H1 (cell line): ENCODE measurements around the gene PFDN6. TPM values are rescaled to one million over a fixed set of nuclear protein-coding genes. Genes with fewer than 3 reads are reported as not detected.

Experiments used
- CTCF ChIA-PET: fragments of 300-600 bp; sonication (Branson Sonifier 250); formaldehyde crosslinking; loops from one replicate; lab custom pipeline; 2021; ENCODE audit not compliant: partially characterized antibody; lab: Charles Lee
- POLR2A ChIA-PET: fragments of 300-600 bp; sonication (Branson Sonifier 250); formaldehyde crosslinking; loops from one replicate; lab custom pipeline; 2021; ENCODE audit warnings: inconsistent platforms; ENCODE audit not compliant: partially characterized antibody; lab: Charles Lee
- DNase-seq, 2 experiments: peaks; one replicate each; pipeline versions ENCODE4 v3.0.0 to v3.0.0-alpha.2; 2010 to 2022; ENCODE audit warnings: low spot score in 2 of 2, low read depth in 1 of 2, mixed read lengths in 1 of 2
- FAIRE-seq: peaks from 2 replicates; lab custom pipeline; 2011; peaks lifted over from hg19 to GRCh38; lab: Jason Lieb, UNC
- H2AFZ ChIP-seq: 2 replicates; pipeline ENCODE4 v1.8.1; 2012; ENCODE audit warnings: low read length, inconsistent platforms
- H2AK5ac ChIP-seq: 2 replicates; pipeline ENCODE4 v1.6.1; 2013; ENCODE audit warnings: low read depth, low read length
- H2BK120ac ChIP-seq: replicated peaks from 2 replicates; pipeline ENCODE3; 2013; ENCODE audit warnings: low read depth, low read length, inconsistent platforms
- H2BK12ac ChIP-seq: 2 replicates; pipeline ENCODE4 v1.6.1; 2013; ENCODE audit warnings: low read depth, low read length
- H2BK15ac ChIP-seq: 2 replicates; pipeline ENCODE4 v1.6.1; 2013; ENCODE audit warnings: low read length
- H2BK20ac ChIP-seq: 2 replicates; pipeline ENCODE4 v1.6.1; 2013; ENCODE audit warnings: low read length
- H2BK5ac ChIP-seq: 2 replicates; pipeline ENCODE4 v1.6.1; 2013; ENCODE audit warnings: low read depth, low read length
- H3K14ac ChIP-seq: 2 replicates; pipeline ENCODE4 v1.6.1; 2013; ENCODE audit warnings: inconsistent platforms; ENCODE audit not compliant: insufficient read length
- H3K18ac ChIP-seq: 2 replicates; pipeline ENCODE4 v1.6.1; 2013; ENCODE audit warnings: low read length; ENCODE audit errors: extremely low read depth
- H3K23ac ChIP-seq: 2 replicates; pipeline ENCODE4 v1.6.1; 2013; ENCODE audit warnings: inconsistent platforms; ENCODE audit not compliant: insufficient read length
- H3K23me2 ChIP-seq: 2 replicates; pipeline ENCODE4 v1.6.1; 2013; ENCODE audit warnings: low read depth, low read length
- H3K27ac ChIP-seq: 2 replicates; pipeline ENCODE4 v1.6.1; 2011; ENCODE audit warnings: low read depth, low read length, inconsistent platforms
- H3K27me3 ChIP-seq, 4 experiments: replicated peaks in 1 of 4; 1 replicate in 1 of 4; 2 replicates in 3 of 4; pipeline versions ENCODE4 v1.6.1 to v1.8.1; 2011 to 2013; ENCODE audit warnings: low read length in 3 of 4, mild to moderate bottlenecking in 3 of 4, inconsistent platforms in 2 of 4, mixed read lengths in 2 of 4, moderate library complexity in 1 of 4; ENCODE audit not compliant: control insufficient read depth in 3 of 4, insufficient read depth in 3 of 4; ENCODE audit errors: extremely low read depth in 1 of 4
- H3K36me3 ChIP-seq, 4 experiments: 2 replicates each; pipeline versions ENCODE4 v1.6.1 to v1.8.1; 2011 to 2013; ENCODE audit warnings: mild to moderate bottlenecking in 4 of 4, low read length in 3 of 4, moderate library complexity in 2 of 4, control low read depth in 1 of 4, inconsistent platforms in 1 of 4; ENCODE audit not compliant: insufficient read depth in 4 of 4, control insufficient read depth in 2 of 4
- H3K4ac ChIP-seq: replicated peaks from 2 replicates; pipeline ENCODE3; 2013; ENCODE audit warnings: low read length, low read depth, mixed read lengths, inconsistent platforms; ENCODE audit not compliant: insufficient read length
- H3K4me1 ChIP-seq, 4 experiments: replicated peaks in 1 of 4; 1 replicate in 1 of 4; 2 replicates in 3 of 4; pipeline versions ENCODE4 v1.6.1 to v1.8.1; 2011 to 2013; ENCODE audit warnings: low read length in 3 of 4, inconsistent platforms in 2 of 4, mixed read lengths in 1 of 4; ENCODE audit not compliant: insufficient read depth in 4 of 4, control insufficient read depth in 3 of 4
- H3K4me2 ChIP-seq, 2 experiments: 2 replicates each; pipeline versions ENCODE4 v1.6.1 to v1.8.1; 2011 to 2013; ENCODE audit warnings: low read depth in 2 of 2, low read length in 2 of 2, control low read depth in 1 of 2, inconsistent platforms in 1 of 2, mild to moderate bottlenecking in 1 of 2; ENCODE audit not compliant: insufficient read depth in 1 of 2
- H3K4me3 ChIP-seq, 4 experiments: fragments of 200-600, 300-600 bp in 1 of 4; sonication (generic), shearing (Covaris generic), sonication (Bioruptor Twin) in 1 of 4; 2 replicates each; pipeline versions ENCODE4 v1.5.1 to v1.8.1; 2011 to 2016; ENCODE audit warnings: low read length in 4 of 4, low read depth in 3 of 4, control low read depth in 2 of 4, inconsistent platforms in 2 of 4, mild to moderate bottlenecking in 2 of 4, mixed read lengths in 1 of 4, moderate library complexity in 1 of 4; ENCODE audit not compliant: insufficient read depth in 2 of 4; ENCODE audit errors: extremely low read depth in 1 of 4
- H3K56ac ChIP-seq: replicated peaks from 2 replicates; pipeline ENCODE3; 2013; ENCODE audit warnings: low read depth, mild to moderate bottlenecking, mixed read lengths, low read length, inconsistent platforms; ENCODE audit not compliant: insufficient read length
- H3K79me1 ChIP-seq: 2 replicates; pipeline ENCODE4 v1.6.1; 2013; ENCODE audit warnings: low read depth, low read length, control low read depth
- H3K79me2 ChIP-seq, 2 experiments: 2 replicates each; pipeline versions ENCODE4 v1.6.1 to v1.8.1; 2012 to 2013; ENCODE audit warnings: low read length in 2 of 2, mild to moderate bottlenecking in 2 of 2, inconsistent platforms in 1 of 2; ENCODE audit not compliant: insufficient read depth in 2 of 2, control insufficient read depth in 1 of 2
- H3K9ac ChIP-seq, 4 experiments: replicated peaks in 1 of 4; 1 replicate in 1 of 4; 2 replicates in 3 of 4; pipeline versions ENCODE4 v1.6.1 to v1.8.1; 2011 to 2013; ENCODE audit warnings: low read depth in 3 of 4, low read length in 3 of 4, control low read depth in 2 of 4, mild to moderate bottlenecking in 2 of 4, moderate library complexity in 2 of 4, inconsistent platforms in 1 of 4; ENCODE audit errors: extremely low read depth in 1 of 4
- H3K9me3 ChIP-seq, 2 experiments: 2 replicates each; pipeline versions ENCODE4 v1.6.1 to v1.8.1; 2012 to 2013; ENCODE audit warnings: mild to moderate bottlenecking in 2 of 2, moderate library complexity in 2 of 2, control low read depth in 1 of 2, inconsistent platforms in 1 of 2, low read depth in 1 of 2, low read length in 1 of 2, mixed read lengths in 1 of 2; ENCODE audit not compliant: insufficient read depth in 2 of 2
- H4K20me1 ChIP-seq, 2 experiments: replicated peaks in 1 of 2; 2 replicates each; pipeline versions ENCODE3 to v1.8.1; 2011 to 2013; ENCODE audit warnings: inconsistent platforms in 2 of 2, low read length in 2 of 2, mild to moderate bottlenecking in 1 of 2; ENCODE audit not compliant: insufficient read depth in 2 of 2, control insufficient read depth in 1 of 2
- H4K5ac ChIP-seq: 2 replicates; pipeline ENCODE4 v1.6.1; 2013; ENCODE audit warnings: low read length, low read depth, mixed read lengths, inconsistent platforms; ENCODE audit not compliant: insufficient read length
- H4K8ac ChIP-seq: 2 replicates; pipeline ENCODE4 v1.8.0; 2013; ENCODE audit warnings: mild to moderate bottlenecking, moderate library complexity, low read length, inconsistent platforms; ENCODE audit not compliant: insufficient read depth; ENCODE audit errors: extremely low read depth
- H4K91ac ChIP-seq: replicated peaks from 2 replicates; pipeline ENCODE3; 2013; ENCODE audit warnings: low read length, mixed read lengths, inconsistent platforms; ENCODE audit not compliant: insufficient read length
- JUN ChIP-seq: IDR thresholded peaks from 2 replicates; pipeline ENCODE4 v1.6.1; 2011; ENCODE audit warnings: low read depth, mild to moderate bottlenecking, improper control_type of control experiment, low read length
- KDM4A ChIP-seq: IDR thresholded peaks from one replicate; pipeline ENCODE4 v1.7.1; 2012; ENCODE audit warnings: low read depth, mild to moderate bottlenecking, moderate library complexity, low read length, inconsistent platforms; ENCODE audit not compliant: severe bottlenecking
- WGBS, 2 experiments: shearing (Covaris generic) in 1 of 2; methylation state at CpG; one replicate each; pipeline versions ENCODE4 v1.1.6 to v1.1.7; 2013 to 2015; ENCODE audit warnings: low lambda C conversion rate in 2 of 2, mixed read lengths in 2 of 2, inconsistent platforms in 1 of 2, low coverage in 1 of 2, missing lambda C conversion rate in 1 of 2; ENCODE audit not compliant: insufficient replicate concordance in 2 of 2, insufficient coverage in 1 of 2, insufficient read length in 1 of 2; ENCODE audit errors: extremely low coverage in 1 of 2, missing lambda C conversion rate in 1 of 2; 5-methylcytosine and 5-hydroxymethylcytosine counted together
- polyA plus RNA-seq, 7 experiments: library from polyadenylated mRNA; depleted of rRNA in 3 of 7; stranded (reverse) in 5 of 7; unstranded in 2 of 7; fragments of >200 nt in 5 of 7; fragments of 200-250 nt in 2 of 7; gene quantifications; 1 replicate in 5 of 7; 2 replicates in 1 of 7; 4 replicates in 1 of 7; pipeline versions ENCODE4 v1.2.1 to v1.2.3, GENCODE V29; 2011 to 2013; ENCODE audit warnings: missing spikeins in 2 of 7, mixed read lengths in 2 of 7
- total RNA-seq: library from RNA; stranded (reverse); fragmentation: NEBNext Ultra II Directional; extraction: Animal tissue kit (Norgen Biotek cat#: 25700); gene quantifications from 2 replicates; pipeline ENCODE4 v1.2.1, GENCODE V29; 2021

Gene PFDN6
- total and polyA plus RNA-seq, 2 of the 8 experiments (the other 6 are each of a cell fraction or from before 2014, with no cell fraction given) = 32.0 to 95.7 TPM

DNA sequence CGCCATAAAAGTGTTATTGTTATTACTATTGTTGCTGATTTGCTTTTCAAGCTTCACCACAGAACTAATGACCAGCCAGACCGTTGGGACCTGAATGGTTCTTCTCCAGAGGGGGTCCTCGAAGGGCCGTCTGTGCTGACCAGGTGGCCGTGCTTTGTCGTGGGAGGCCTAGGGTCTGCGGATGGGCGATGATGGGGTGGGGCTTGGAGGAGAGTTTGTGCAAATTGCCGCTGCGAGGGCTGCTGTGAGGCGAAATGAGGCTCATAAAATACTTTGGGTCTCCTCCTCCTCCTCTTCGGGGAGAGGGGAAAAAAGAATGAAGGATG is 34.2 kb downstream of the PFDN6 start:
- Histone ChIP-seq H3K27me3 (no peaks in the 10 kb centered on the region), H3K36me3 (peaks cover 10 to 28% (median 21%) of the 10 kb centered on the region in 4 experiments; a peak in 7 of 8 replicates), H4K8ac (no peak overlapping the region; the same call in 1 of the 2 replicates), H3K27ac (no peak overlapping the region; the same call in 1 of the 2 replicates), H4K5ac (no peak overlapping the region), H3K23ac (no peak overlapping the region), H2BK12ac (peak overlapping the region; percentile 77; the same call in 1 of the 2 replicates), H3K14ac (no peak overlapping the region), H2BK120ac (no peak overlapping the region), H4K20me1 (peaks cover 2 to 5% of the 10 kb centered on the region in 2 experiments), H3K23me2 (peaks cover 18% of the 10 kb centered on the region), H3K79me2 (peaks cover 0 to 32% of the 10 kb centered on the region in 2 experiments; a peak in 3 of 4 replicates), H2AK5ac (no peak overlapping the region), H2BK15ac (peak overlapping the region; percentile 81; the same call in 1 of the 2 replicates), H3K4me2 (peak overlapping the region; percentile 62 to 87), H4K91ac (no peak overlapping the region), H3K56ac (no peak overlapping the region), H3K18ac (peak overlapping the region; percentile 51; the same call in 1 of the 2 replicates), H3K9me3 (no peaks in the 10 kb centered on the region; a peak in 1 of 4 replicates), H2BK20ac (no peak overlapping the region), H3K4me1 (peaks cover 0 to 21% (median 13%) of the 10 kb centered on the region in 4 experiments; a peak in 6 of 7 replicates), H2AFZ (peak overlapping the region; percentile 93), H3K79me1 (peaks cover 7% of the 10 kb centered on the region; the same call in 1 of the 2 replicates), H3K9ac (peak overlapping the region in 3 of 4 experiments; percentile 36 to 72 (median 39); a peak in 4 of 7 replicates), H2BK5ac (peak overlapping the region; percentile 87), H3K4ac (no peak overlapping the region), H3K4me3 (peak overlapping the region; percentile 68 to 98 (median 82))
- ChIA-PET CTCF (interaction anchor here (1.0 kb wide), 1 partner anchor 46 kb away, joined by 3 read pairs; the partner anchor contains the start of gene B3GALT4), POLR2A (interaction anchor here (1.0 to 1.3 kb wide), 3 partner anchors 24 to 353 kb away, joined by 3 to 6 read pairs (median 4); partner anchors contain the start of gene RGL2)
- FAIRE-seq = no peak
- WGBS, 2 experiments = 10% methylated on average over 12 of the region's 12 CpGs; no CpG with 5 or more reads in 1 of the 2 experiments
- peak in 1 of 2 experiments; percentile 57 for DNase-seq
- TF ChIP-seq JUN (no peak), KDM4A (peak; percentile 68)
